HCT116 (cell line): ENCODE data around the gene NPHS1. TPM values are rescaled to one million over a fixed set of nuclear protein-coding genes. Genes with fewer than 3 reads are reported as not detected.

Source experiments
- ATAC-seq: fragments of 200-7000 bp; cut with Tn5 transposase; 2 replicates; pipeline ENCODE4 v1.9.1; 2020; ENCODE audit warnings: mild to moderate bottlenecking, moderate library complexity
- BruUV-seq: library from RNA; stranded (reverse); fragments of 400-500 nt; replicated peaks from 2 replicates; lab custom pipeline; 2021; lab: Mats Ljungman, UMichigan
- CTCF ChIA-PET: fragments of 300-600 bp; sonication (Branson Sonifier 250); formaldehyde crosslinking; loops from one replicate; lab custom pipeline; 2021; ENCODE audit warnings: antibody characterized with exemption; lab: Charles Lee
- POLR2A ChIA-PET: fragments of 300-600, 350-600 bp; sonication (Branson Sonifier 250); formaldehyde crosslinking; loops from one replicate; lab custom pipeline; 2021; ENCODE audit warnings: antibody characterized with exemption; lab: Charles Lee
- RAD21 ChIA-PET, 2 experiments: fragments of 300-600 bp; sonication (Branson Sonifier 250); formaldehyde crosslinking; loops; one replicate each; lab custom pipeline; 2023; ENCODE audit warnings: low total read pairs in 2 of 2; ENCODE audit not compliant: uncharacterized antibody in 2 of 2, unreplicated experiment in 2 of 2, low non-redundant PET in 1 of 2; lab: Charles Lee
- DNase-seq: peaks from one replicate; pipeline ENCODE4 v3.0.0-alpha.2; 2010; ENCODE audit warnings: low read depth, low spot score
- H2AFZ ChIP-seq: fragments of 200-600 bp; shearing (Covaris generic), sonication (generic); 2 replicates; pipeline ENCODE4 v1.6.1; 2017; ENCODE audit warnings: low read depth, mixed run types, mixed read lengths, antibody characterized with exemption, low read length; ENCODE audit not compliant: poor library complexity, severe bottlenecking
- H3K27ac ChIP-seq: 2 replicates; pipeline ENCODE4 v1.5.1; 2012; ENCODE audit warnings: low read depth, low read length
- H3K27me3 ChIP-seq: fragments of 200-600 bp; sonication (generic); 2 replicates; pipeline ENCODE4 v1.6.1; 2016; ENCODE audit warnings: mixed run types, low read length, mixed read lengths; ENCODE audit not compliant: insufficient read depth
- H3K36me3 ChIP-seq, 2 experiments: fragments of 200-500 bp in 1 of 2; fragments of 200-600 bp in 1 of 2; sonication (Bioruptor generic) in 1 of 2; sonication (generic) in 1 of 2; 2 replicates each; pipeline versions ENCODE4 v1.5.1 to v1.6.1; 2014 to 2016; ENCODE audit warnings: low read length in 2 of 2, inconsistent platforms in 1 of 2, mixed read lengths in 1 of 2, mixed run types in 1 of 2; ENCODE audit not compliant: insufficient read depth in 2 of 2, control insufficient read depth in 1 of 2
- H3K4me1 ChIP-seq, 2 experiments: fragments of 200-600 bp in 1 of 2; sonication (generic) in 1 of 2; 2 replicates each; pipeline versions ENCODE4 v1.5.1 to v1.6.1; 2012 to 2017; ENCODE audit warnings: low read length in 2 of 2, inconsistent platforms in 1 of 2, mild to moderate bottlenecking in 1 of 2, mixed read lengths in 1 of 2, mixed run types in 1 of 2, moderate library complexity in 1 of 2; ENCODE audit not compliant: insufficient read depth in 2 of 2, control insufficient read depth in 1 of 2
- H3K4me2 ChIP-seq: fragments of 200-600 bp; sonication (generic); 2 replicates; pipeline ENCODE4 v1.6.1; 2017; ENCODE audit warnings: mixed run types, low read length, mixed read lengths
- H3K4me3 ChIP-seq, 2 experiments: fragments of 200-600 bp in 1 of 2; sonication (generic) in 1 of 2; replicated peaks in 1 of 2; 2 replicates each; pipeline ENCODE4 v1.5.1; 2011 to 2016; ENCODE audit warnings: low read length in 2 of 2, control low read depth in 1 of 2, low read depth in 1 of 2, mild to moderate bottlenecking in 1 of 2, mixed read lengths in 1 of 2, mixed run types in 1 of 2
- H3K79me2 ChIP-seq: fragments of 200-600 bp; sonication (generic); 2 replicates; pipeline ENCODE4 v1.6.1; 2017; ENCODE audit warnings: mild to moderate bottlenecking, mixed run types, low read length, moderate library complexity, mixed read lengths; ENCODE audit not compliant: insufficient read depth
- H3K9ac ChIP-seq: fragments of 200-600 bp; sonication (generic); 2 replicates; pipeline ENCODE4 v1.6.1; 2016; ENCODE audit warnings: low read length, mixed read lengths
- H3K9me2 ChIP-seq: fragments of 200-600 bp; sonication (generic), shearing (Covaris generic); 2 replicates; pipeline ENCODE4 v1.6.1; 2017; ENCODE audit warnings: mixed run types, mild to moderate bottlenecking, moderate library complexity; ENCODE audit not compliant: insufficient read depth
- H3K9me3 ChIP-seq, 2 experiments: fragments of 200-500 bp in 1 of 2; fragments of 200-600 bp in 1 of 2; sonication (Bioruptor generic) in 1 of 2; sonication (generic) in 1 of 2; 2 replicates each; pipeline ENCODE4 v1.6.1; 2014 to 2017; ENCODE audit warnings: low read length in 2 of 2, mixed read lengths in 2 of 2, inconsistent platforms in 1 of 2, low read depth in 1 of 2, mild to moderate bottlenecking in 1 of 2, mixed run types in 1 of 2, moderate library complexity in 1 of 2; ENCODE audit not compliant: control insufficient read depth in 1 of 2, insufficient read depth in 1 of 2
- H4K20me1 ChIP-seq: fragments of 200-600 bp; sonication (generic), shearing (Covaris generic); 2 replicates; pipeline ENCODE4 v1.6.1; 2017; ENCODE audit warnings: mixed run types, mild to moderate bottlenecking, moderate library complexity; ENCODE audit not compliant: insufficient read depth
- EZH2phosphoT487 ChIP-seq: fragments of 200-600 bp; IDR thresholded peaks from 2 replicates; pipeline ENCODE4 v1.6.1; 2018; ENCODE audit warnings: antibody characterized with exemption, borderline replicate concordance
- SIN3A ChIP-seq: IDR thresholded peaks from 2 replicates; pipeline ENCODE4 v1.6.1; 2012; ENCODE audit warnings: low read depth
- SP1 ChIP-seq: IDR thresholded peaks from 2 replicates; pipeline ENCODE4 v1.6.1; 2012; ENCODE audit warnings: low read depth
- TCF7L2 ChIP-seq: IDR thresholded peaks from 2 replicates; pipeline ENCODE4 v1.7.0; 2011; ENCODE audit warnings: borderline replicate concordance, inconsistent platforms; ENCODE audit not compliant: insufficient read depth, insufficient read length; ENCODE audit errors: extremely low read depth
- intact Hi-C: fragments of 100-400 bp; cut with micrococcal nuclease; formaldehyde crosslinking; loops from 2 replicates; pipeline ENCODE4 v1.10.0; 2022
- total RNA-seq: library from RNA; stranded (reverse); gene quantifications from one replicate; pipeline ENCODE4 v1.2.1, GENCODE V29; 2021; ENCODE audit not compliant: unreplicated experiment
- TF ChIP-seq, protein P1 (sequence below): IDR thresholded peaks from 2 replicates; pipeline ENCODE4 v1.6.1; 2012

NPHS1 gene
- total RNA-seq, 1 experiment from 2014 or later, result 0.57 TPM

DNA sequence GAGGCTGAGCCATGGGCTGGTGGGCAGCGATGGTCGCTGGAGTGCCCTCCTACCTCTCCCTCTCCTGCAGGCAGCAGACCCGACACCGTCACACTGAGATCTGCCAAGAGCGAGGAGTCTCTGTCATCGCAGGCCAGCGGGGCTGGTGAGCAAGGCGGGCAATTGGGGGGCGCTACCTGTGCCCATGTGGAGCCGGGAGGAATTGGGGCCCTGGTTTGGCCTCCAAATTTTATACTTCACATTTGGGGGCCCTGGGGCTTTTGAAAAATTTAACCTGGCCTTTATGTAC is 67.0 kb downstream of the NPHS1 start (continued):
- TF ChIP-seq, protein P1, sequence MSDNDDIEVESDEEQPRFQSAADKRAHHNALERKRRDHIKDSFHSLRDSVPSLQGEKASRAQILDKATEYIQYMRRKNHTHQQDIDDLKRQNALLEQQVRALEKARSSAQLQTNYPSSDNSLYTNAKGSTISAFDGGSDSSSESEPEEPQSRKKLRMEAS, result no peak
- TF ChIP-seq TCF7L2, result no peak

DNA sequence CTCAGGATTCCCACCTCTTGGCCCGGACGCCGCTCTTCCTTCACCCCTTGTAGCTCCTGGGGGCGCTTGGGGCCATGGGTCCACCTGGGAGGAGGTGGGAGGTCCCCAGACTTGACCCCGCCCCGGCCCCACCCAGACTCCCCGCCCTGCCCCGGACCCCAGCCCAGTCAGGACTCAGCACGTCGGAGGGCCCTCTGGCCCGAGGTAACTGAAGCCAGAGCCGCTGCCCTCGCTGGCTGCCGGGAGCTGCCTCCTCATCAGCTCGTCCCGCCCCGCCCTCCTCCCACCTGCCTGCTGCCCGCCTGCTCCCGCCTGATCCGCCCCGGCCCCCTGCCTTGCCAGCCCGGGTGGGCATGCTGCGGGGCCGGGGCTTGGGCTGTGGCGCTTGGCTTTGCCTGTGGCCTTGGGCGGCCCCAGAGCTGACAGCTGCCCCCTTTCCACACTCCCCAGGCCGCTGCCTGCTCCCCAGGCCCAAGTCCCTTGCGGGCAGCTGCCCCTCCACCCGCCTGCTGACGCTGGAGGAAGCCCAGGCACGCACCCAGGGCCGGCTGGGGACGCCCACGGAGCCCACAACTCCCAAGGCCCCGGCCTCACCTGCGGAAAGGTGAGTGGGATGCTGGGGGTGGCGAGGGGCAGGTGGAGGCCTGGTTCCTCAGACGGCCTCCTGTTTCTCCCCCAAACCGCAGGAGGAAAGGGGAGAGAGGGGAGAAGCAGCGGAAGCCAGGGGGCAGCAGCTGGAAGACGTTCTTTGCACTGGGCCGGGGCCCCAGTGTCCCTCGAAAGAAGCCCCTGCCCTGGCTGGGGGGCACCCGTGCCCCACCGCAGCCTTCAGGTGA is 67.6 kb downstream of the NPHS1 start:
- RAD21 ChIA-PET, result no interaction called here

More for the DNA sequence above, 67.6 kb downstream of the NPHS1 start:
- Histone ChIP-seq H2AFZ (no peak overlapping the region), H3K9me2 (no peaks in the 10 kb centered on the region), H3K27me3 (no peaks in the 10 kb centered on the region), H3K36me3 (peaks cover 2 to 4% of the 10 kb centered on the region in 2 experiments; a peak in 2 of 4 replicates), H3K4me2 (no peak overlapping the region), H3K4me3 (no peak overlapping the region), H4K20me1 (no peaks in the 10 kb centered on the region), H3K9ac (no peak overlapping the region), H3K4me1 (no peaks in the 10 kb centered on the region), H3K27ac (no peak overlapping the region), H3K9me3 (no peaks in the 10 kb centered on the region), H3K79me2 (no peaks in the 10 kb centered on the region)
- intact Hi-C loops, result no loop called here
- TF ChIP-seq SP1 (no peak), SIN3A (no peak), EZH2phosphoT487 (no peak)
- BruUV-seq, result no TSS peak
- DNase-seq (no peak), ATAC-seq (no peak)
- ChIA-PET POLR2A (interaction anchor here (0.6 to 1.3 kb wide), 2 partner anchors 12 to 18 kb away, joined by 3 to 4 read pairs; no protein-coding TSS in a partner anchor), CTCF (no interaction called here)
